ENCODE data around the gene TSPAN4. TPM values are rescaled to one million over a fixed set of nuclear protein-coding genes. Genes with fewer than 3 reads are reported as not detected.

Gene TSPAN4
- total RNA-seq, 1 experiment from 2014 or later: 50.3 TPM

- DNase-seq (ENCODE audit: low read depth, low spot score): no peak
- Histone ChIP-seq H2AFZ (ENCODE audit: low read depth, low read length, poor library complexity, severe bottlenecking) (no peak overlapping the region), H3K27me3 (ENCODE audit: insufficient read depth, low read length) (no peaks in the 10 kb centered on the region), H3K27ac (ENCODE audit: low read depth, low read length) (no peak overlapping the region), H4K20me1 (ENCODE audit: insufficient read depth) (no peaks in the 10 kb centered on the region), H3K36me3 (ENCODE audit: control insufficient read depth in 1 of 2, insufficient read depth in 2 of 2, low read length in 2 of 2) (no peaks in the 10 kb centered on the region), H3K4me3 (replicated peaks in 1 of 2; ENCODE audit: low read depth in 1 of 2, low read length in 2 of 2) (no peak overlapping the region), H3K79me2 (ENCODE audit: insufficient read depth, low read length) (no peaks in the 10 kb centered on the region), H3K9me2 (ENCODE audit: insufficient read depth) (no peaks in the 10 kb centered on the region), H3K4me1 (ENCODE audit: control insufficient read depth in 1 of 2, insufficient read depth in 2 of 2, low read length in 2 of 2) (peaks cover 0 to 35% of the 10 kb centered on the region in 2 experiments; a peak in 2 of 4 replicates), H3K9me3 (ENCODE audit: control insufficient read depth in 1 of 2, insufficient read depth in 1 of 2, low read depth in 1 of 2, low read length in 2 of 2) (no peaks in the 10 kb centered on the region), H3K9ac (ENCODE audit: low read length) (no peak overlapping the region), H3K4me2 (ENCODE audit: low read length) (no peak overlapping the region)
- ATAC-seq: no peak
- intact Hi-C loops (cut with micrococcal nuclease): loop anchor here (10.0 kb wide), 1 partner anchor 185 kb away; no protein-coding TSS in a partner anchor
- TF ChIP-seq FOSL1 (IDR thresholded peaks at IDR 0.05; ENCODE audit: low read depth) (no peak), JUND (IDR thresholded peaks at IDR 0.05) (no peak), TCF7L2 (IDR thresholded peaks at IDR 0.05; ENCODE audit: borderline replicate concordance, extremely low read depth, insufficient read depth, insufficient read length) (no peak), RAD21 (IDR thresholded peaks at IDR 0.05; ENCODE audit: low read depth) (no peak), ELF1 (IDR thresholded peaks at IDR 0.05; ENCODE audit: borderline replicate concordance, low read depth) (no peak), SP1 (IDR thresholded peaks at IDR 0.05; ENCODE audit: low read depth) (no peak), POLR2A (IDR thresholded peaks at IDR 0.05; ENCODE audit: borderline replicate concordance, extremely low read depth, insufficient read depth, insufficient read length) (no peak), SRF (IDR thresholded peaks at IDR 0.05; ENCODE audit: low read depth) (no peak), SIN3A (IDR thresholded peaks at IDR 0.05; ENCODE audit: low read depth) (no peak), ZBTB33 (IDR thresholded peaks at IDR 0.05; ENCODE audit: extremely low read depth, insufficient replicate concordance, low read length) (no peak), EGR1 (IDR thresholded peaks at IDR 0.05; ENCODE audit: low read depth) (no peak), ZFX (IDR thresholded peaks at IDR 0.05) (no peak), CTCF (IDR thresholded peaks at IDR 0.05 in 2 of 3, conservative IDR thresholded peaks at IDR 0.05 in 1 of 3; ENCODE audit: borderline replicate concordance in 1 of 3, insufficient read depth in 1 of 3, low read depth in 2 of 3, low read length in 2 of 3) (no peak), EZH2phosphoT487 (IDR thresholded peaks at IDR 0.05; ENCODE audit: borderline replicate concordance) (no peak), YY1 (IDR thresholded peaks at IDR 0.05; ENCODE audit: extremely low read depth, insufficient replicate concordance, low read depth, low read length) (no peak), CBX3 (IDR thresholded peaks at IDR 0.05; ENCODE audit: low read depth) (no peak)
- no TSS peak for BruUV-seq (replicated peaks)
- RAD21 ChIA-PET (ENCODE audit: low non-redundant PET in 1 of 2, low total read pairs in 2 of 2, uncharacterized antibody in 2 of 2, unreplicated experiment in 2 of 2): no interaction called here
- POLR2A ChIA-PET: no interaction called here
- CTCF ChIA-PET: no interaction called here
Observed at GRCh38 chr11:869399-870126, 26.9 kb downstream of the TSPAN4 start.

Measured in HCT116 (cell line).